K562 (cell line): ENCODE data around the gene SV2C. TPM values are rescaled to one million over a fixed set of nuclear protein-coding genes. Genes with fewer than 3 reads are reported as not detected.

ENCODE experiments used
- ETV5 ChIP-seq: sonication (generic); formaldehyde crosslinking; IDR thresholded peaks from 2 replicates; pipeline ENCODE4 v1.4.0; 2020; ENCODE audit warnings: low read depth, mild to moderate bottlenecking, missing genetic modification reagents
- FOXM1 ChIP-seq, 2 experiments: fragments of 450-650 bp in 1 of 2; sonication (generic) in 1 of 2; formaldehyde crosslinking in 1 of 2; IDR thresholded peaks; 2 replicates each; pipeline versions ENCODE4 v1.6.1 to v1.9.0; 2017 to 2022; ENCODE audit warnings: low read depth in 2 of 2, mild to moderate bottlenecking in 2 of 2, missing genetic modification reagents in 1 of 2, moderate library complexity in 1 of 2
- GATAD2B ChIP-seq: fragments of 450-650 bp; IDR thresholded peaks from 2 replicates; pipeline ENCODE4 v1.6.1; 2017; ENCODE audit warnings: mild to moderate bottlenecking, borderline replicate concordance
- GTF2E2 ChIP-seq: fragments of 200-800 bp; sonication (Bioruptor generic); IDR thresholded peaks from 2 replicates; pipeline ENCODE4 v1.6.1; 2016; ENCODE audit warnings: missing genetic modification characterization, missing compliant biosample characterization
- HSF4 ChIP-seq: fragments of 250-450 bp; sonication (Bioruptor Pico); IDR thresholded peaks from 2 replicates; pipeline ENCODE4 v2.1.2; 2022; ENCODE audit warnings: mild to moderate bottlenecking, moderate library complexity, borderline replicate concordance
- KHSRP ChIP-seq: fragments of 450-650 bp; IDR thresholded peaks from 2 replicates; pipeline ENCODE4 v1.6.1; 2017
- MED1 ChIP-seq: sonication (generic); formaldehyde crosslinking; IDR thresholded peaks from 2 replicates; pipeline ENCODE4 v1.8.1; 2023; ENCODE audit warnings: missing genetic modification reagents, borderline replicate concordance
- MEIS2 ChIP-seq: fragments of 450-650 bp; IDR thresholded peaks from 2 replicates; pipeline ENCODE4 v1.6.1; 2014; ENCODE audit warnings: mild to moderate bottlenecking; ENCODE audit not compliant: partially characterized antibody
- MYBL2 ChIP-seq, 2 experiments: fragments of 450-650 bp in 1 of 2; sonication (generic) in 1 of 2; formaldehyde crosslinking in 1 of 2; IDR thresholded peaks; 2 replicates each; pipeline versions ENCODE4 v1.6.1 to v1.8.1; 2017 to 2022; ENCODE audit warnings: borderline replicate concordance in 1 of 2, inconsistent platforms in 1 of 2, low read depth in 1 of 2, mild to moderate bottlenecking in 1 of 2, missing genetic modification reagents in 1 of 2, moderate library complexity in 1 of 2
- TSC22D4 ChIP-seq: fragments of 450-650 bp; IDR thresholded peaks from 2 replicates; pipeline ENCODE4 v1.6.1; 2016; ENCODE audit warnings: missing genetic modification characterization, missing biosample characterization, control low read depth
- polyA plus RNA-seq, 8 experiments: library from polyadenylated mRNA; depleted of rRNA in 4 of 8; stranded (reverse) in 5 of 8; unstranded in 3 of 8; fragments of >200 nt; fragmentation: Nextera tagmentation in 2 of 8; fragmentation: Illumina TruSeq in 1 of 8; extraction: Ambion mirVana in 2 of 8; extraction: Trizol in 1 of 8; gene quantifications; 2 replicates each; pipeline versions ENCODE4 v1.2.1 to v1.2.3, GENCODE V29; 2011 to 2014; ENCODE audit warnings: inconsistent platforms in 1 of 8, missing spikeins in 1 of 8
- total RNA-seq, 7 experiments: library from RNA; depleted of rRNA in 6 of 7; stranded (reverse); fragments of >200 nt in 6 of 7; fragmentation: Illumina TruSeq in 2 of 7; extraction: Trizol in 2 of 7; gene quantifications; 2 replicates each; pipeline versions ENCODE4 v1.2.1 to v1.2.3, GENCODE V29; 2011 to 2021; ENCODE audit warnings: low replicate concordance in 1 of 7
- TF ChIP-seq, protein P1 (sequence below): fragments of 450-650 bp; IDR thresholded peaks from 2 replicates; pipeline ENCODE4 v1.6.1; 2016; ENCODE audit warnings: low read depth
- TF ChIP-seq, protein P2 (sequence below): sonication (generic); formaldehyde crosslinking; IDR thresholded peaks from 2 replicates; pipeline ENCODE4 v1.8.0; 2022; ENCODE audit warnings: missing genetic modification reagents, mild to moderate bottlenecking, borderline replicate concordance
- TF ChIP-seq, protein P3 (sequence below), 2 experiments: fragments of 150-350 bp in 1 of 2; IDR thresholded peaks; 2 replicates each; pipeline ENCODE4 v1.6.1; 2012 to 2016; ENCODE audit warnings: low read depth in 2 of 2, low read length in 2 of 2, mild to moderate bottlenecking in 1 of 2, moderate library complexity in 1 of 2

The SV2C gene
- total and polyA plus RNA-seq, 9 of the 15 experiments (the other 6 are each of a cell fraction or from before 2014, with no cell fraction given): 0.05 TPM; not detected in 8

DNA sequence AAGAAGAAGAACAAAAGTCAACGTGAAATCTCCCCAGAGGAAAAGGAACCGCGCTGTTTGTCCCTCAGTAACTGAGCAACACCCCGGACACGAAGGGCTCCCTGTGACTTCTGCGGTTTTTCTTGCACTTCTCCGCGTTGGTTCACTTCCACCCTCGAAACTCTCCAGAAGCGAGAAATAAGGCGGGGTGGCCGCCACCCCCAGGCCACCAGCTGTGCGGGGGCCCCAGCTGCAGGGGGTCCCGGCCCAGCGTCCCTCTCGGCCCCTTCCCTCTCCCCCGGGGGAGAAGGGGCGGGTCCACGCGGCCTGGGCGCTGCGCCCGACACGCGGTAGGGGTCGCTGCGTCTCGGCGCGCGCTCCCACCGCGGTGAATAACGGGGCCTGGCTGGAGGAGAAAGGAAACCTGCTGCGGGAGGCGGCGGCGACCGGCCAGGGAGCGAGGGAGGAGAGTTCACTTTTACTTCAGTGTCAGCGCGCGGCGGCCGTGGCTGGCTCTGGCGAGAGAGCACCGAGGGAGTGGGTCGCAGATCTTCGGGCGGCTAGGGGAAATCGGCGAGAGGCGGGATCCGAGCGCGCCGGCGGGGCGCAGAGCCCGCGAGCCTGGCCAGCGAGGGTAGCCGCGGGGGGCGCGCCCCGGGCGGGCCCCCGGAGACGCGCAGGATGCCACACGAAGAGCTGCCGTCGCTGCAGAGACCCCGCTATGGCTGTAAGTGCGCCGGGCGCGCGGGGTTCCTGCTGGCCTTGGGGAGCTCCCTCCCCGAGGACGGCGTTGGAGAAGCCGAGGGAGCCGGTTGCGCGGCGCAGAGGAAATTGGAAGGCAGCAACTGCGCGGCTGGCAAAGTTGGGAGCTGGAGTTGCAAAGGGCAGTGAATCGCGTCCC is 319.9 kb downstream of the SV2C start, which contains the start of gene IQGAP2 (continued):
- TF ChIP-seq, protein P1, sequence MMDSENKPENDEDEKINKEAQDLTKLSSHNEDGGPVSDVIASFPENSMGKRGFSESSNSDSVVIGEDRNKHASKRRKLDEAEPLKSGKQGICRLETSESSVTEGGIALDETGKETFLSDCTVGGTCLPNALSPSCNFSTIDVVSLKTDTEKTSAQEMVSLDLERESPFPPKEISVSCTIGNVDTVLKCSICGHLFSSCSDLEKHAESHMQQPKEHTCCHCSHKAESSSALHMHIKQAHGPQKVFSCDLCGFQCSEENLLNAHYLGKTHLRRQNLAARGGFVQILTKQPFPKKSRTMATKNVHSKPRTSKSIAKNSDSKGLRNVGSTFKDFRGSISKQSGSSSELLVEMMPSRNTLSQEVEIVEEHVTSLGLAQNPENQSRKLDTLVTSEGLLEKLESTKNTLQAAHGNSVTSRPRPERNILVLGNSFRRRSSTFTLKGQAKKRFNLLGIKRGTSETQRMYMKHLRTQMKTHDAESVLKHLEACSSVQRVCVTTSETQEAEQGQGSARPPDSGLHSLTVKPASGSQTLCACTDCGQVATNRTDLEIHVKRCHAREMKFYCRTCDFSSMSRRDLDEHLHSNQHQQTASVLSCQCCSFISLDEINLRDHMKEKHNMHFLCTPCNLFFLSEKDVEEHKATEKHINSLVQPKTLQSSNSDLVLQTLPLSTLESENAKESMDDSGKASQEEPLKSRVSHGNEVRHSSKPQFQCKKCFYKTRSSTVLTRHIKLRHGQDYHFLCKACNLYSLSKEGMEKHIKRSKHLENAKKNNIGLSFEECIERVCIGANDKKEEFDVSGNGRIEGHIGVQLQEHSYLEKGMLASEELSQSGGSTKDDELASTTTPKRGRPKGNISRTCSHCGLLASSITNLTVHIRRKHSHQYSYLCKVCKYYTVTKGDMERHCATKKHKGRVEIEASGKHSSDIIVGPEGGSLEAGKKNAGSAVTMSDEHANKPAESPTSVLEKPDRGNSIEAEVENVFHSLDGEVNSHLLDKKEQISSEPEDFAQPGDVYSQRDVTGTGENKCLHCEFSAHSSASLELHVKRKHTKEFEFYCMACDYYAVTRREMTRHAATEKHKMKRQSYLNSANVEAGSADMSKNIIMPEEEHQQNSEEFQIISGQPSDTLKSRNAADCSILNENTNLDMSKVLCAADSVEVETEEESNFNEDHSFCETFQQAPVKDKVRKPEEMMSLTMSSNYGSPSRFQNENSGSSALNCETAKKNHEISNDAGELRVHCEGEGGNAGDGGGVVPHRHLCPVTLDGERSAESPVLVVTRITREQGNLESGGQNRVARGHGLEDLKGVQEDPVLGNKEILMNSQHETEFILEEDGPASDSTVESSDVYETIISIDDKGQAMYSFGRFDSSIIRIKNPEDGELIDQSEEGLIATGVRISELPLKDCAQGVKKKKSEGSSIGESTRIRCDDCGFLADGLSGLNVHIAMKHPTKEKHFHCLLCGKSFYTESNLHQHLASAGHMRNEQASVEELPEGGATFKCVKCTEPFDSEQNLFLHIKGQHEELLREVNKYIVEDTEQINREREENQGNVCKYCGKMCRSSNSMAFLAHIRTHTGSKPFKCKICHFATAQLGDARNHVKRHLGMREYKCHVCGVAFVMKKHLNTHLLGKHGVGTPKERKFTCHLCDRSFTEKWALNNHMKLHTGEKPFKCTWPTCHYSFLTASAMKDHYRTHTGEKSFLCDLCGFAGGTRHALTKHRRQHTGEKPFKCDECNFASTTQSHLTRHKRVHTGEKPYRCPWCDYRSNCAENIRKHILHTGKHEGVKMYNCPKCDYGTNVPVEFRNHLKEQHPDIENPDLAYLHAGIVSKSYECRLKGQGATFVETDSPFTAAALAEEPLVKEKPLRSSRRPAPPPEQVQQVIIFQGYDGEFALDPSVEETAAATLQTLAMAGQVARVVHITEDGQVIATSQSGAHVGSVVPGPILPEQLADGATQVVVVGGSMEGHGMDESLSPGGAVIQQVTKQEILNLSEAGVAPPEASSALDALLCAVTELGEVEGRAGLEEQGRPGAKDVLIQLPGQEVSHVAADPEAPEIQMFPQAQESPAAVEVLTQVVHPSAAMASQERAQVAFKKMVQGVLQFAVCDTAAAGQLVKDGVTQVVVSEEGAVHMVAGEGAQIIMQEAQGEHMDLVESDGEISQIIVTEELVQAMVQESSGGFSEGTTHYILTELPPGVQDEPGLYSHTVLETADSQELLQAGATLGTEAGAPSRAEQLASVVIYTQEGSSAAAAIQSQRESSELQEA: peak; percentile 45; the same call in 1 of the 2 replicates
- TF ChIP-seq HSF4 (CRISPR knock-in tag) (no peak), FOXM1 (IDR thresholded peaks at IDR 0.05; ENCODE audit: low read depth) (no peak), FOXM1 (CRISPR knock-in tag; IDR thresholded peaks at IDR 0.05; ENCODE audit: low read depth) (no peak), GTF2E2 (peak; percentile 69; the same call in 1 of the 2 replicates), MED1 (CRISPR knock-in tag) (no peak), MEIS2 (no peak), KHSRP (no peak), MYBL2 (IDR thresholded peaks at IDR 0.05; ENCODE audit: low read depth) (no peak), MYBL2 (CRISPR knock-in tag; IDR thresholded peaks at IDR 0.05; ENCODE audit: borderline replicate concordance) (no peak), GATAD2B (peak; percentile 76; the same call in 1 of the 2 replicates), ETV5 (CRISPR knock-in tag) (peak; percentile 24; the same call in 1 of the 2 replicates), TSC22D4 (no peak)
- TF ChIP-seq, protein P2, sequence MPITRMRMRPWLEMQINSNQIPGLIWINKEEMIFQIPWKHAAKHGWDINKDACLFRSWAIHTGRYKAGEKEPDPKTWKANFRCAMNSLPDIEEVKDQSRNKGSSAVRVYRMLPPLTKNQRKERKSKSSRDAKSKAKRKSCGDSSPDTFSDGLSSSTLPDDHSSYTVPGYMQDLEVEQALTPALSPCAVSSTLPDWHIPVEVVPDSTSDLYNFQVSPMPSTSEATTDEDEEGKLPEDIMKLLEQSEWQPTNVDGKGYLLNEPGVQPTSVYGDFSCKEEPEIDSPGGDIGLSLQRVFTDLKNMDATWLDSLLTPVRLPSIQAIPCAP (CRISPR knock-in tag): no peak
- TF ChIP-seq, protein P3, sequence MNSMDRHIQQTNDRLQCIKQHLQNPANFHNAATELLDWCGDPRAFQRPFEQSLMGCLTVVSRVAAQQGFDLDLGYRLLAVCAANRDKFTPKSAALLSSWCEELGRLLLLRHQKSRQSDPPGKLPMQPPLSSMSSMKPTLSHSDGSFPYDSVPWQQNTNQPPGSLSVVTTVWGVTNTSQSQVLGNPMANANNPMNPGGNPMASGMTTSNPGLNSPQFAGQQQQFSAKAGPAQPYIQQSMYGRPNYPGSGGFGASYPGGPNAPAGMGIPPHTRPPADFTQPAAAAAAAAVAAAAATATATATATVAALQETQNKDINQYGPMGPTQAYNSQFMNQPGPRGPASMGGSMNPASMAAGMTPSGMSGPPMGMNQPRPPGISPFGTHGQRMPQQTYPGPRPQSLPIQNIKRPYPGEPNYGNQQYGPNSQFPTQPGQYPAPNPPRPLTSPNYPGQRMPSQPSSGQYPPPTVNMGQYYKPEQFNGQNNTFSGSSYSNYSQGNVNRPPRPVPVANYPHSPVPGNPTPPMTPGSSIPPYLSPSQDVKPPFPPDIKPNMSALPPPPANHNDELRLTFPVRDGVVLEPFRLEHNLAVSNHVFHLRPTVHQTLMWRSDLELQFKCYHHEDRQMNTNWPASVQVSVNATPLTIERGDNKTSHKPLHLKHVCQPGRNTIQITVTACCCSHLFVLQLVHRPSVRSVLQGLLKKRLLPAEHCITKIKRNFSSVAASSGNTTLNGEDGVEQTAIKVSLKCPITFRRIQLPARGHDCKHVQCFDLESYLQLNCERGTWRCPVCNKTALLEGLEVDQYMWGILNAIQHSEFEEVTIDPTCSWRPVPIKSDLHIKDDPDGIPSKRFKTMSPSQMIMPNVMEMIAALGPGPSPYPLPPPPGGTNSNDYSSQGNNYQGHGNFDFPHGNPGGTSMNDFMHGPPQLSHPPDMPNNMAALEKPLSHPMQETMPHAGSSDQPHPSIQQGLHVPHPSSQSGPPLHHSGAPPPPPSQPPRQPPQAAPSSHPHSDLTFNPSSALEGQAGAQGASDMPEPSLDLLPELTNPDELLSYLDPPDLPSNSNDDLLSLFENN (IDR thresholded peaks at IDR 0.05; ENCODE audit: low read depth in 2 of 2, low read length in 2 of 2): no peak
